GM13977 (cell line): Measurements from ENCODE around the gene SCARB1.

Experiments
- DNase-seq: peaks from one replicate; pipeline ENCODE4 v3.0.0; 2012; ENCODE audit warnings: low spot score
- CTCF ChIP-seq: IDR thresholded peaks from 2 replicates; pipeline ENCODE4 v1.5.1; 2012; ENCODE audit warnings: mild to moderate bottlenecking, control low read depth; ENCODE audit not compliant: insufficient read depth; ENCODE audit errors: extremely low read depth, missing control alignments
- in situ Hi-C: fragments of 300-500 bp; cut with MboI; formaldehyde crosslinking; loops from one replicate; pipeline ENCODE4 v1.12.0; 2022; ENCODE audit warnings: low sequenced_read_pairs, low pct_unique_long_range_greater_than_20kb, mixed read lengths, inconsistent platforms; ENCODE audit not compliant: unreplicated experiment

Gene SCARB1

GRCh38 chr12:124861492-124861891 is 2.2 kb downstream of the SCARB1 start:
- DNase-seq = no peak
- in situ Hi-C loops = no loop called here
- TF ChIP-seq CTCF = no peak

GRCh38 chr12:124857921-124858461 is 5.7 kb downstream of the SCARB1 start:
- in situ Hi-C loops = no loop called here
- no peak for TF ChIP-seq CTCF
- no peak for DNase-seq

GRCh38 chr12:124856842-124857178 is 6.9 kb downstream of the SCARB1 start:
- in situ Hi-C loops = no loop called here
- TF ChIP-seq CTCF = no peak
- DNase-seq = no peak

GRCh38 chr12:124856132-124856841 is 7.4 kb downstream of the SCARB1 start:
- in situ Hi-C loops = no loop called here

GRCh38 chr12:124855275-124855957 is 8.2 kb downstream of the SCARB1 start:
- DNase-seq = no peak
- TF ChIP-seq CTCF = no peak
- in situ Hi-C loops = no loop called here

More at GRCh38 chr12:124856132-124856841, 7.4 kb downstream of the SCARB1 start:
- no peak for DNase-seq
- peak; percentile 41 for TF ChIP-seq CTCF

- no peak for TF ChIP-seq CTCF
- in situ Hi-C loops = no loop called here
Measured at GRCh38 chr12:124854637-124855184, 9.0 kb downstream of the SCARB1 start.

More at GRCh38 chr12:124854637-124855184, 9.0 kb downstream of the SCARB1 start:
- no peak for DNase-seq
